T-helper 1 cell treated with Interleukin-12 subunit alpha and Interleukin-12 subunit beta and Interleukin-4 antibody, amounts not matched to agents 30 μg/mL and 1 μg/mL, for 36 hours (primary cell): ENCODE results near the gene HIVEP3.
A peak's percentile ranks its signal among the peaks of the same experiment; 100 is the strongest.

Experiments used
- H3K27ac Mint-ChIP-seq: one replicate; pipeline ENCODE4 v1.8.0; 2021; ENCODE audit warnings: mild to moderate bottlenecking, mixed read lengths
- H3K27me3 Mint-ChIP-seq: one replicate; pipeline ENCODE4 v1.8.0; 2021; ENCODE audit warnings: low read depth, mixed read lengths
- H3K36me3 Mint-ChIP-seq: one replicate; pipeline ENCODE4 v1.8.0; 2021; ENCODE audit warnings: low read depth, mixed read lengths
- H3K4me1 Mint-ChIP-seq: one replicate; pipeline ENCODE4 v1.8.0; 2021; ENCODE audit warnings: low read depth, mixed read lengths
- H3K4me3 Mint-ChIP-seq: one replicate; pipeline ENCODE4 v1.8.0; 2021; ENCODE audit warnings: mild to moderate bottlenecking, moderate library complexity, mixed read lengths
- H3K9me3 Mint-ChIP-seq: one replicate; pipeline ENCODE4 v1.8.0; 2021; ENCODE audit warnings: mixed read lengths

Gene HIVEP3

GRCh38 chr1:41878911-41879310 is 39.8 kb downstream of the HIVEP3 start:
- no peaks in the 10 kb centered on the region for H3K27me3 Mint-ChIP-seq
- H3K36me3 Mint-ChIP-seq: no peaks in the 10 kb centered on the region
- peaks cover 41% of the 10 kb centered on the region for H3K4me1 Mint-ChIP-seq
- no peaks in the 10 kb centered on the region for H3K9me3 Mint-ChIP-seq
- H3K27ac Mint-ChIP-seq: no peak overlapping the region
- no peak overlapping the region for H3K4me3 Mint-ChIP-seq

DNA sequence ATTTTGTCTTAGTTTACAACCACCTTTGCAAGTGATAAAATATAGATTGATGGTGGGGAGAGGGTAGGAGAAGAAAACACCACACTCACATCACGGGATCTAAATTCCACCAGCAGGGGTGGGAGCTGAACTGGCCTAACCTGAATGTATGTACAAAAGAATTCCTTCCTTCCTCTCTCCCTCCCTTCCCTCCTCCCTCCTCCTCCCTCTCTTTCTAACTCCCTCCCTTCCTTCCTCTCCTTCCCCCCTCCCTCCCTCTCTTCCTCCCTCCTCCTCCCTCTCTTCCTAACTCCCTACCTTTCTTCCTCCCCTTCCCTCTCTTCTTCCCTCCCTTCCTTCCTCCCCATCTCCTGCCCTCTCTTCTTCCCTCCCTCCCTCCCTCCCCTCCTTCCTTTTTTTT is 40.2 kb downstream of the HIVEP3 start:
- Mint-ChIP-seq H3K36me3 (no peaks in the 10 kb centered on the region), H3K27ac (no peak overlapping the region), H3K4me3 (no peak overlapping the region), H3K9me3 (no peaks in the 10 kb centered on the region), H3K4me1 (peaks cover 43% of the 10 kb centered on the region), H3K27me3 (no peaks in the 10 kb centered on the region)

DNA sequence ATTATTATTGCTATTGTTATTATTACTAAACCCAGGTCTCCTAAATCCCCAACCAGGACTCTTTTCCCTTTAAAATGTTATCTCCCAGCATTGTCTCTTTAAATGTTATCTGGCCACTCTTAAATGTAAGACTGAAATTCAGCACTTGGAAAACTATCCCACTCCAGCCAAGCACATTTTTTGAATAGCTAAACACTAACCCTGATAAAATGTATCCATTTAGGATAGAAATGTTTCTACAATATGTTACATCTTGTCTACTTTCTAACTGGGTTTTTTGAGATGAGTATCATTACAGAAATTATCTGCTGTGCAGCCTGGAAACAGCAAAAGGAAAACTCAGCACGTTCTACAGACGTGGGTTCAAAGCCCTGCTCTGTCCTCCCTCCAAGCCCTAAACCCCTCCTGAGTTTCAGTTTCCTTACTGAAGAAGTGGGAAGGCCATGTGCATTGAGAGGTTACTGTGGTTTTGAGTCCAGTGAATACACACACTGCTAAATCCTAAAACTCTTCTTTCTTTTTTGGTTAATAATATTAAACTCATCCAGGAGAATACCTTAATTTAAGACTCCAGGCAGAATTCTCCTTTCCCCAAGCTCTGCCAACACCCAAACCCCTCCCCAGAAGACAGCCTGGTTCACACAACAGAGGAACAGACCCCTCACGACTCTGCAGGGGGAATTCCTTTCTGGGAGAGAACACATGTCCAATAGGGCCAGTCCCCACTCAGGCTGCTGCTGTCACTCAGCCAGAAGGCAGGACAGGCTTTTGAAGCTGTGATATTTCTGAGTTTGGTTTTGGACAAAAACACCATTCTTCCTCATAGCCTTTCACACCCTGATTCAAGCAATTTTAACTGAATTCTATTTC is 41.9 kb downstream of the HIVEP3 start:
- H3K27me3 Mint-ChIP-seq: no peaks in the 10 kb centered on the region
- no peaks in the 10 kb centered on the region for H3K36me3 Mint-ChIP-seq
- peaks cover 32% of the 10 kb centered on the region for H3K4me1 Mint-ChIP-seq
- peak overlapping the region; percentile 8 for H3K4me3 Mint-ChIP-seq
- H3K27ac Mint-ChIP-seq: no peak overlapping the region
- H3K9me3 Mint-ChIP-seq: no peaks in the 10 kb centered on the region

- no peak overlapping the region for H3K27ac Mint-ChIP-seq
- no peaks in the 10 kb centered on the region for H3K36me3 Mint-ChIP-seq
- H3K4me3 Mint-ChIP-seq: no peak overlapping the region
- peaks cover 31% of the 10 kb centered on the region for H3K4me1 Mint-ChIP-seq
- no peaks in the 10 kb centered on the region for H3K9me3 Mint-ChIP-seq
- H3K27me3 Mint-ChIP-seq: no peaks in the 10 kb centered on the region
Observed at GRCh38 chr1:41875487-41875886, 43.2 kb downstream of the HIVEP3 start.

DNA sequence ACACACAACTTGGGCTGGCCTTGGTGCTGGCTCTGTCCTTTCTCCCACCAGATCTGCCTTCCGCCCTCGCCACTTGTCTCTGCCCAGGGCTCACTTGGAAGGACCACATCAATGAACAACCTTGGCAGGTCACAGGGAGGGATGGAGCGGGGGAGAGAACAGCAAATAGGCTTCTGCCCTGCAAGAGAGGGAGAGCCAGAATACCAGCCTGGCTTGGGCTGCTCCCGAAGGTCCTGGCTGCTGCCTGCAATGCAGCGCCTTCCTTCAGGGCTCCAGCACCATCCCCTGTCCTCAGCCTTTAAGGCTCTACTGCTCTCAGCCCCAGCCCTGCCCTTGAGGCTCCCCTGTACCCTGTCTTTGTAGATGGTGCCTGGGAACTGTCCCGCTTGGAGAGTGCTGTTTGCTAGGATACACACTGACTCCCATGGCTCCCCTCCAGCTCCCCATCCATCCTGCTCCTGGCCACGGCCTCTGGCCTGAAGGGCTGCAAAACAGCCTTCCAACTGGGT is 43.8 kb downstream of the HIVEP3 start:
- Mint-ChIP-seq H3K36me3 (no peaks in the 10 kb centered on the region), H3K4me1 (peaks cover 29% of the 10 kb centered on the region), H3K27me3 (no peaks in the 10 kb centered on the region), H3K27ac (no peak overlapping the region), H3K4me3 (no peak overlapping the region), H3K9me3 (no peaks in the 10 kb centered on the region)

GRCh38 chr1:41874151-41874719 is 44.5 kb downstream of the HIVEP3 start:
- H3K27ac Mint-ChIP-seq: no peak overlapping the region
- H3K4me3 Mint-ChIP-seq: no peak overlapping the region
- no peaks in the 10 kb centered on the region for H3K27me3 Mint-ChIP-seq
- peaks cover 31% of the 10 kb centered on the region for H3K4me1 Mint-ChIP-seq
- H3K9me3 Mint-ChIP-seq: no peaks in the 10 kb centered on the region
- H3K36me3 Mint-ChIP-seq: no peaks in the 10 kb centered on the region

DNA sequence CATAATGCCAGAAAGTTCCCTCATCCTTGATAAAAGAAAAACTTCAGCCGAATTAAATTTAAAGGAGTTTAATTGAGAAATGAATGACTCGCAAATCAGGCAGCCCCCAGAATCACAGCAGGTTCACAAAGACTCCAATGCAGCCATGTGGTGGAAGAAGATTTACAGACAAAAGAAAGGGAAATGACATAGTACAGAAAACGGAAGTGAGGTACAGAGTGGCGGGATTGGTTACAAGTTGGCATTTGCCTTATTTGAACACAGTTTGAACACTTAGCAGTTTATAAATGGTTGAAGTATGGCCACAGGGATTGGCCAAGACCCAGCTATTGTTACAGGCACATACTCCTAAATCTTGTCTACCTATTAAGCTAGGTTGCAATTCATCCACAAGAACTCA is 46.6 kb downstream of the HIVEP3 start:
- no peaks in the 10 kb centered on the region for H3K9me3 Mint-ChIP-seq
- no peak overlapping the region for H3K4me3 Mint-ChIP-seq
- peaks cover 2% of the 10 kb centered on the region for H3K36me3 Mint-ChIP-seq
- H3K27me3 Mint-ChIP-seq: no peaks in the 10 kb centered on the region
- peaks cover 45% of the 10 kb centered on the region for H3K4me1 Mint-ChIP-seq
- no peak overlapping the region for H3K27ac Mint-ChIP-seq

GRCh38 chr1:41870076-41870562 is 48.6 kb downstream of the HIVEP3 start:
- Mint-ChIP-seq H3K36me3 (peaks cover 2% of the 10 kb centered on the region), H3K4me3 (no peak overlapping the region), H3K27ac (no peak overlapping the region), H3K9me3 (no peaks in the 10 kb centered on the region), H3K4me1 (peaks cover 32% of the 10 kb centered on the region), H3K27me3 (no peaks in the 10 kb centered on the region)

- peaks cover 2% of the 10 kb centered on the region for H3K36me3 Mint-ChIP-seq
- peak overlapping the region; percentile 17 for H3K4me3 Mint-ChIP-seq
- H3K27ac Mint-ChIP-seq: peak overlapping the region; percentile 43
- H3K9me3 Mint-ChIP-seq: no peaks in the 10 kb centered on the region
- H3K4me1 Mint-ChIP-seq: peaks cover 23% of the 10 kb centered on the region
- no peaks in the 10 kb centered on the region for H3K27me3 Mint-ChIP-seq
Observed at GRCh38 chr1:41868241-41868998, 50.3 kb downstream of the HIVEP3 start.

DNA sequence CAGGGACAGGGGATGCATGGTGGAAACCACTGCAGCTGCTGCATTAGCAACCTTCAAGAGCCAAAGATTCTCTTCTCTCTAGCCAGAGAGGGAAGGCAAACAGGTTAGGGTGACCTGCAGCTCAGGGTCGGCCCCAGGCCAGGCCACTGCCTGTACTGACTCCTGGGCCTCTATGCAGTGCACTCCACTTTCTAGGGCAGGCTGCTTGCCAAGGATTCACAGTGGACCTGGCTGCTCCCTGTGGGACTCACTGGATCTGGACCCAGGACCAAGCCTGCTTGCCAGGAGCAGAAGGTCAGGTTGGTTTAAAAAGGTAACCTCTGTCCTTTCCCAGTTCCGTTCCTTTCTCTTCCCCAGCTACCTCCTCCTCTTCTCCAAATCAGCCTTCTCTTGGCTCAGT is 52.4 kb downstream of the HIVEP3 start:
- Mint-ChIP-seq H3K27me3 (no peaks in the 10 kb centered on the region), H3K4me3 (no peak overlapping the region), H3K27ac (no peak overlapping the region), H3K36me3 (peaks cover 2% of the 10 kb centered on the region), H3K4me1 (peaks cover 43% of the 10 kb centered on the region), H3K9me3 (no peaks in the 10 kb centered on the region)

DNA sequence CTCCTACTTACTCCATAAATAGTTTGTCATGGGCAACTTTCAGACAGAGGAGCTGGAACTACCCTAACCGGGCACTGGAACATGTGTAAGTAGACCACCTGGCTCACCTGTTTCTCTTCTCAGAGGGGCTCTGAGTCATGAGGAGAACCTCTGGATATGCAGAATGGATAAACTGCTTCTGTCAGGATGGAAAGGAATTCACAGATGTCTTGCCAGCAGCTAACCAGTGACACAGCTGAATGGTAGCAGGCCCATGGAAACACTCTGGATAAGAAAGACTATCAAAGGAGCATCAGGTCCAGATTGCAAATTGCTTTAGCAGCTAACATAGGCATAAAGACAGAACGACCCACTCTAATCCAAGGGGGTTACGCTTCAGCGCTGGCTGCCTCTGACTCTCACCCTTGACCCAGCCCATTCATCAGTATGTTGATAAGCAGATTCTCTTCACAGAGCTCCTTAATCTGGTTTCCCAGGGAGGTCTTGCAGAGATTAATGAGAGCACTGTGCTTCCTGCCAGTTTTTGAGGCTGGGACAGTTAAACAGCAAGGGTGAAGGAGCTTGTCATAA is 54.2 kb downstream of the HIVEP3 start:
- Mint-ChIP-seq H3K27me3 (no peaks in the 10 kb centered on the region), H3K4me3 (no peak overlapping the region), H3K9me3 (no peaks in the 10 kb centered on the region), H3K4me1 (peaks cover 45% of the 10 kb centered on the region), H3K27ac (no peak overlapping the region), H3K36me3 (peaks cover 2% of the 10 kb centered on the region)

GRCh38 chr1:41863718-41864117 is 55.0 kb downstream of the HIVEP3 start:
- no peaks in the 10 kb centered on the region for H3K9me3 Mint-ChIP-seq
- no peak overlapping the region for H3K27ac Mint-ChIP-seq
- peaks cover 2% of the 10 kb centered on the region for H3K36me3 Mint-ChIP-seq
- H3K27me3 Mint-ChIP-seq: no peaks in the 10 kb centered on the region
- H3K4me3 Mint-ChIP-seq: no peak overlapping the region
- H3K4me1 Mint-ChIP-seq: peaks cover 39% of the 10 kb centered on the region

- Mint-ChIP-seq H3K27ac (peak overlapping the region; percentile 70), H3K27me3 (no peaks in the 10 kb centered on the region), H3K4me1 (peaks cover 28% of the 10 kb centered on the region), H3K4me3 (peak overlapping the region; percentile 52), H3K36me3 (peaks cover 5% of the 10 kb centered on the region), H3K9me3 (no peaks in the 10 kb centered on the region)
Observed at GRCh38 chr1:41862384-41863221, 56.1 kb downstream of the HIVEP3 start.
